Gastrocnemius medialis (tissue), 4 donors: ENCODE data around the gene LGALS8.

Experiments used
- CTCF ChIP-seq, 5 experiments: fragments of 450-650 bp in 3 of 5; fragments of 200-600 bp in 2 of 5; sonication (generic) in 2 of 5; IDR thresholded peaks in 4 of 5; conservative IDR thresholded peaks in 1 of 5; 1 replicate in 4 of 5; 2 replicates in 1 of 5; pipeline ENCODE4 v1.5.1; 2016 to 2019; ENCODE audit warnings: antibody characterized with exemption in 5 of 5, mild to moderate bottlenecking in 3 of 5, moderate library complexity in 3 of 5
- POLR2A ChIP-seq, 2 donors: fragments of 450-650 bp; IDR thresholded peaks; one replicate each; pipeline ENCODE4 v1.6.1; 2017; ENCODE audit warnings: antibody characterized with exemption in 2 of 2, mild to moderate bottlenecking in 2 of 2, moderate library complexity in 2 of 2

GRCh38 chr1:236576004-236576403, 52.2 kb downstream of the LGALS8 start:
- TF ChIP-seq CTCF (IDR thresholded peaks at IDR 0.05 in 4 of 5, conservative IDR thresholded peaks at IDR 0.05 in 1 of 5) (no peak), POLR2A (IDR thresholded peaks at IDR 0.05) (no peak)
